Osteocyte (in vitro differentiated cells): ENCODE results near the gene DUSP22. TPM values are rescaled to one million over a fixed set of nuclear protein-coding genes. Genes with fewer than 3 reads are reported as not detected.

Source experiments
- DNase-seq: peaks from one replicate; pipeline ENCODE4 v3.0.0; 2021; ENCODE audit warnings: mixed read lengths; ENCODE audit not compliant: unreplicated experiment; ENCODE audit errors: extremely low spot score
- H3K27ac Mint-ChIP-seq: one replicate; pipeline ENCODE4 v1.8.0; 2021; ENCODE audit warnings: mild to moderate bottlenecking, mixed read lengths; ENCODE audit not compliant: unreplicated experiment
- H3K27me3 Mint-ChIP-seq: one replicate; pipeline ENCODE4 v1.8.0; 2021; ENCODE audit warnings: mixed read lengths; ENCODE audit not compliant: unreplicated experiment
- H3K36me3 Mint-ChIP-seq: one replicate; pipeline ENCODE4 v1.8.0; 2021; ENCODE audit warnings: mixed read lengths; ENCODE audit not compliant: unreplicated experiment
- H3K4me1 Mint-ChIP-seq: one replicate; pipeline ENCODE4 v1.8.0; 2021; ENCODE audit warnings: mixed read lengths; ENCODE audit not compliant: unreplicated experiment
- H3K4me3 Mint-ChIP-seq: one replicate; pipeline ENCODE4 v1.8.0; 2021; ENCODE audit warnings: mild to moderate bottlenecking, moderate library complexity, mixed read lengths; ENCODE audit not compliant: unreplicated experiment
- H3K9me3 Mint-ChIP-seq: one replicate; pipeline ENCODE4 v1.8.0; 2021; ENCODE audit warnings: mixed read lengths; ENCODE audit not compliant: unreplicated experiment
- CTCF ChIP-seq: fragments of 200-600 bp; sonication (generic); IDR thresholded peaks from 2 replicates; pipeline ENCODE4 v1.5.0; 2021; ENCODE audit warnings: antibody characterized with exemption, mild to moderate bottlenecking, moderate library complexity
- total RNA-seq: library from RNA; stranded (reverse); gene quantifications from 2 replicates; pipeline ENCODE4 v1.2.1, GENCODE V29; 2021

The DUSP22 gene
- total RNA-seq, 1 donor from 2014 or later = 27.4 TPM

- Mint-ChIP-seq H3K4me3 (no peak overlapping the region), H3K36me3 (no peaks in the 10 kb centered on the region), H3K27me3 (no peaks in the 10 kb centered on the region), H3K9me3 (peaks cover 51% of the 10 kb centered on the region), H3K4me1 (no peaks in the 10 kb centered on the region), H3K27ac (no peak overlapping the region)
- TF ChIP-seq CTCF = no peak
- no peak for DNase-seq
Observed at GRCh38 chr6:362231-362923, 70.1 kb downstream of the DUSP22 start.

DNA sequence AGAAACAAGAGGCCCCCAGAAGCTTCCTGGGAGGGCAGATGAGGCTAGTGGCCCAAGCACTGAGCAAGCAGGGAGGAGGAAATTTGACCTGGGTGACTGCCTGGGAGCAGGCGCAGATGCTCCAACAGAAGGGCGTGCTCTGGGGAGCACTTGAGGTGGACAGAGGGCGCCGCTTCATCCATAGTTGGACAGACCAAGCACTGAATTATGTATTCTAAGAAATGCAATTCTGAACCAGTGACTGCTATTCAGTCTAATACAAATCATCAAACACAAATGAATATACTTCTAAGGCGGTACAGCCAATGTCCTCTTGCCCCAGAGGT lies 70.6 kb downstream of the DUSP22 start:
- H3K27ac Mint-ChIP-seq = no peak overlapping the region
- H3K4me3 Mint-ChIP-seq = no peak overlapping the region
- TF ChIP-seq CTCF = no peak
- no peak for DNase-seq
- H3K9me3 Mint-ChIP-seq = peaks cover 51% of the 10 kb centered on the region
- H3K27me3 Mint-ChIP-seq = no peaks in the 10 kb centered on the region
- H3K4me1 Mint-ChIP-seq = no peaks in the 10 kb centered on the region
- H3K36me3 Mint-ChIP-seq = no peaks in the 10 kb centered on the region

- Mint-ChIP-seq H3K4me1 (no peaks in the 10 kb centered on the region), H3K36me3 (no peaks in the 10 kb centered on the region), H3K4me3 (no peak overlapping the region), H3K27ac (no peak overlapping the region), H3K9me3 (peaks cover 51% of the 10 kb centered on the region), H3K27me3 (no peaks in the 10 kb centered on the region)
- DNase-seq = no peak
- no peak for TF ChIP-seq CTCF
Observed at GRCh38 chr6:363291-363690, 71.0 kb downstream of the DUSP22 start.

- Mint-ChIP-seq H3K27me3 (no peaks in the 10 kb centered on the region), H3K9me3 (peaks cover 51% of the 10 kb centered on the region), H3K4me1 (no peaks in the 10 kb centered on the region), H3K36me3 (no peaks in the 10 kb centered on the region), H3K4me3 (no peak overlapping the region), H3K27ac (no peak overlapping the region)
- no peak for DNase-seq
- TF ChIP-seq CTCF = no peak
Observed at GRCh38 chr6:363909-364308, 71.6 kb downstream of the DUSP22 start.

DNA sequence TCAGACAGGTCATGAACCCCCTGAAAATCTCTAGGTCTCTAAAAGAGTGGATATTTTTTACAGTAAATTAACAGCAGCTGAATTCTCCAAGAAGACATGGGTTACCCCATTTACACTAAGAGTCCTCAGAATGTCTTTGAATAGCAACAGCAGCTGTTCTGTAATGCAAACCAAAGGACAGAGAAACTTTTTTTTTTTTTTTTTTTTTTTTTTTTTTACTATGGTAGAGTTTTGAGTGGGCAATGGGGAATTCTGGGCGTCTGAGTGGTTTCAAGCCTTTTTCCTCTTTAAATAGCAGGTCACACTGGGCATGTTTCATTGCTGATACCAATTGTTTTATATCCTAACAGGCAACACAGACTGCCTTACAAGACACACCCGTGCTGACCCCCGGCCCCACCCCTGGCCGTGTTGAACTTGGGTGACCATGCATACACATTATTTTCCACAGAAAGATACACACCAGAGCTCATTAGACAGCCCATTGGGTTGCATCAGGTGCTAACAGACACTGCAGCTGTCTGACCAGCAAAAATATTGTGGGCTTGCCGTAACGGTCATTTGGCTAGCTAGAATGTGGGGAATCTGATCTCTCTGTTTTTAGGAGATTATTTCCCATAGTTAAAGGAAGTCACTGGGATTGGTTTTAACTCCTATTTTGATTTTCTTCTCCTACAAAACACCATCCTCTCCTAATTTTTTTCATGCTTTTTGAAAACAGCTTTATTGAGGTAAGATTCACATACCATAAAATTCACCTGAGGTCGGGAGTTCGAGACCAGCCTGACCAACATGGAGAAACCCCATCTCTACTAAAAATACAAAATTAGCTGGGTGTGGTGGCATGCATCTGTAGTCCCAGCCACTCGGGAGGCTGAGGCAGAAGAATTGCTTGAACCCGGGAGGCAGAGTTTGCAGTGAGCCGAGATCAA lies 72.6 kb downstream of the DUSP22 start:
- Mint-ChIP-seq H3K9me3 (peaks cover 51% of the 10 kb centered on the region), H3K36me3 (no peaks in the 10 kb centered on the region), H3K4me3 (no peak overlapping the region), H3K27me3 (peaks cover 2% of the 10 kb centered on the region), H3K27ac (no peak overlapping the region), H3K4me1 (no peaks in the 10 kb centered on the region)
- no peak for TF ChIP-seq CTCF
- no peak for DNase-seq
